GM12891 (cell line): ENCODE measurements around the gene VAPB.

ENCODE experiments used
- DNase-seq: peaks from one replicate; pipeline ENCODE4 v3.0.0; 2011; ENCODE audit warnings: low spot score; ENCODE audit not compliant: insufficient read length
- FAIRE-seq: peaks from 2 replicates; lab custom pipeline; 2011; peaks lifted over from hg19 to GRCh38; lab: Jason Lieb, UNC
- PAX5 ChIP-seq: IDR thresholded peaks from 2 replicates; pipeline ENCODE4 v1.6.1; 2011; ENCODE audit warnings: low read length, moderate library complexity, mild to moderate bottlenecking; ENCODE audit not compliant: insufficient read depth, severe bottlenecking
- POLR2A ChIP-seq: IDR thresholded peaks from 2 replicates; pipeline ENCODE4 v1.6.1; 2011; ENCODE audit warnings: low read depth, low read length, control low read depth
- POLR2AphosphoS5 ChIP-seq: IDR thresholded peaks from 2 replicates; pipeline ENCODE4 v1.6.1; 2011; ENCODE audit warnings: low read depth, low read length, control low read depth
- POU2F2 ChIP-seq: IDR thresholded peaks from 2 replicates; pipeline ENCODE4 v1.6.1; 2011; ENCODE audit warnings: low read depth, mild to moderate bottlenecking, control low read depth, low read length, moderate library complexity
- SPI1 ChIP-seq: IDR thresholded peaks from 2 replicates; pipeline ENCODE4 v1.6.1; 2011; ENCODE audit warnings: low read depth, low read length, control low read depth
- TAF1 ChIP-seq: IDR thresholded peaks from 2 replicates; pipeline ENCODE4 v1.6.1; 2011; ENCODE audit warnings: low read depth, low read length, control low read depth

Gene VAPB

GRCh38 chr20:58377766-58378401, 11.1 kb upstream of the VAPB start:
- DNase-seq (no peak), FAIRE-seq (no peak)
- TF ChIP-seq PAX5, result no peak

- DNase-seq (no peak), FAIRE-seq (no peak)
- TF ChIP-seq POLR2A (no peak), POU2F2 (no peak), POLR2AphosphoS5 (no peak), SPI1 (no peak), PAX5 (no peak), TAF1 (no peak)
Measured at GRCh38 chr20:58378704-58379103, 10.3 kb upstream of the VAPB start.

GRCh38 chr20:58381627-58382026, 7.4 kb upstream of the VAPB start:
- DNase-seq (no peak), FAIRE-seq (no peak)
- TF ChIP-seq TAF1 (no peak), PAX5 (no peak), POU2F2 (no peak), POLR2A (no peak), POLR2AphosphoS5 (no peak), SPI1 (no peak)

GRCh38 chr20:58382096-58382495, 6.9 kb upstream of the VAPB start:
- TF ChIP-seq SPI1 (no peak), PAX5 (no peak), POLR2A (no peak), POU2F2 (no peak), POLR2AphosphoS5 (no peak), TAF1 (no peak)
- no peak for FAIRE-seq
- no peak for DNase-seq

GRCh38 chr20:58384821-58385220, 4.2 kb upstream of the VAPB start:
- no peak for DNase-seq
- no peak for FAIRE-seq
- TF ChIP-seq SPI1 (no peak), PAX5 (no peak), POU2F2 (no peak), POLR2AphosphoS5 (no peak), TAF1 (no peak), POLR2A (no peak)

GRCh38 chr20:58388028-58388601, 914 bp upstream of the VAPB start:
- no peak for FAIRE-seq
- DNase-seq, result no peak
- TF ChIP-seq POU2F2 (no peak), PAX5 (no peak), SPI1 (no peak), TAF1 (no peak), POLR2AphosphoS5 (no peak), POLR2A (no peak)

- FAIRE-seq, result no peak
- DNase-seq, result peak; percentile 29
- TF ChIP-seq POLR2AphosphoS5 (peak; percentile 32; the same call in 1 of the 2 replicates), PAX5 (no peak), POLR2A (no peak; the same call in 1 of the 2 replicates), TAF1 (peak; percentile 32; the same call in 1 of the 2 replicates), SPI1 (no peak), POU2F2 (no peak)
Measured at GRCh38 chr20:58389324-58389967, 417 bp downstream of the VAPB start.

- FAIRE-seq, result no peak
- TF ChIP-seq POU2F2, result no peak
- TF ChIP-seq TAF1, result no peak; the same call in 1 of the 2 replicates
- no peak for TF ChIP-seq POLR2A
- TF ChIP-seq POLR2AphosphoS5, result no peak
- TF ChIP-seq PAX5, result no peak
- no peak for TF ChIP-seq SPI1
- no peak for DNase-seq
Measured at GRCh38 chr20:58389968-58390658, 1.1 kb downstream of the VAPB start.

- FAIRE-seq (no peak), DNase-seq (no peak)
- TF ChIP-seq PAX5 (no peak), POLR2AphosphoS5 (no peak), SPI1 (no peak)
Measured at GRCh38 chr20:58390659-58391035, 1.6 kb downstream of the VAPB start.
